Measurements from ENCODE around the gene DHRS13.

DNA sequence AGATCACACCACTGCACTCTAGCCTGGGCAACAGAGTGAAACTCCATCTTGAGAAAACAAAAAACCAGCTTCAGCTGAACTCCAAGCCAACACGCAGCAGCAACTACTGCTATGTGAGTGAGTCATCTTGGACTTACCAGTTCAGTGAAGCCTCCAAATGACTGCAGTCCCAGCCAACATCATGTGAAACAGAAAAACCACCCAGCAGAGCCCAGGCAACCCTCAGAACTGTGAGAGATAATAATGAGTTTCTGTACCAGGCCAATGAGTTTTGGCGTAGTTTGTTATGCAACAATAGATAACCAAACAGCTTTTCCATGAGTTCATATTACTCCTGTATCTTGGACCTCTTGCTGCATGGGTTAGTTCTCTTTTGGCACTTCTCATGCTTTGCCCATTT is 25.2 kb upstream of the DHRS13 start:
- TF ChIP-seq, protein P1, sequence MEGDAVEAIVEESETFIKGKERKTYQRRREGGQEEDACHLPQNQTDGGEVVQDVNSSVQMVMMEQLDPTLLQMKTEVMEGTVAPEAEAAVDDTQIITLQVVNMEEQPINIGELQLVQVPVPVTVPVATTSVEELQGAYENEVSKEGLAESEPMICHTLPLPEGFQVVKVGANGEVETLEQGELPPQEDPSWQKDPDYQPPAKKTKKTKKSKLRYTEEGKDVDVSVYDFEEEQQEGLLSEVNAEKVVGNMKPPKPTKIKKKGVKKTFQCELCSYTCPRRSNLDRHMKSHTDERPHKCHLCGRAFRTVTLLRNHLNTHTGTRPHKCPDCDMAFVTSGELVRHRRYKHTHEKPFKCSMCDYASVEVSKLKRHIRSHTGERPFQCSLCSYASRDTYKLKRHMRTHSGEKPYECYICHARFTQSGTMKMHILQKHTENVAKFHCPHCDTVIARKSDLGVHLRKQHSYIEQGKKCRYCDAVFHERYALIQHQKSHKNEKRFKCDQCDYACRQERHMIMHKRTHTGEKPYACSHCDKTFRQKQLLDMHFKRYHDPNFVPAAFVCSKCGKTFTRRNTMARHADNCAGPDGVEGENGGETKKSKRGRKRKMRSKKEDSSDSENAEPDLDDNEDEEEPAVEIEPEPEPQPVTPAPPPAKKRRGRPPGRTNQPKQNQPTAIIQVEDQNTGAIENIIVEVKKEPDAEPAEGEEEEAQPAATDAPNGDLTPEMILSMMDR (conservative IDR thresholded peaks at IDR 0.05): no peak
- TF ChIP-seq ZFX (IDR thresholded peaks at IDR 0.05): no peak

Measured in C4-2B (cell line).